Hair follicular keratinocyte (primary cell): Measurements from ENCODE around the gene BOLA3. TPM values are rescaled to one million over a fixed set of nuclear protein-coding genes. Genes with fewer than 3 reads are reported as not detected.

ENCODE experiments used
- total RNA-seq: library from RNA; depleted of rRNA; stranded (reverse); fragments of >200 nt; gene quantifications from 2 replicates; pipeline ENCODE4 v1.2.3, GENCODE V29; 2015

BOLA3 gene, protein sequence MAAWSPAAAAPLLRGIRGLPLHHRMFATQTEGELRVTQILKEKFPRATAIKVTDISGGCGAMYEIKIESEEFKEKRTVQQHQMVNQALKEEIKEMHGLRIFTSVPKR
- total RNA-seq, result 167 and 228 TPM in 2 replicates

GRCh38 chr2:74147727-74148456 is at the start of gene BOLA3:
TSS of gene BOLA3 (minus strand) at chr2:74147912. CDS start at chr2:74147874, 38 bp downstream.

GRCh38 chr2:74178211-74179062 is 30.7 kb upstream of the BOLA3 start, which contains the start of gene MOB1A:
TSS of gene MOB1A (minus strand) at chr2:74178879. CDS start at chr2:74178674, 205 bp downstream.

Other genes with a start within 250 kb of the BOLA3 start
- 85.1 and 105 TPM in 2 replicates for gene DGUOK, start 221.0 kb downstream of the BOLA3 start, total RNA-seq
- gene TET3, start 163.0 kb downstream of the BOLA3 start, total RNA-seq, result 2.7 and 3.5 TPM in 2 replicates
- 96.1 and 111 TPM in 2 replicates for gene MOB1A, start 31.0 kb upstream of the BOLA3 start, total RNA-seq
- gene MTHFD2, start 50.7 kb upstream of the BOLA3 start, total RNA-seq, result 156 and 209 TPM in 2 replicates
- gene SLC4A5, start 195.5 kb upstream of the BOLA3 start, total RNA-seq, result not detected in 2 replicates
- 86.5 and 118 TPM in 2 replicates for gene DCTN1, start 232.4 kb upstream of the BOLA3 start, total RNA-seq